Measurements from ENCODE around the gene JMJD1C. TPM values are rescaled to one million over a fixed set of nuclear protein-coding genes. Genes with fewer than 3 reads are reported as not detected.

Gene JMJD1C
- total RNA-seq, 1 donor from 2014 or later, result 68.7 TPM

GRCh38 chr10:63331586-63331985, 134.2 kb downstream of the JMJD1C start:
- H3K27ac Mint-ChIP-seq (ENCODE audit: unreplicated experiment), result no peak overlapping the region
- H3K36me3 Mint-ChIP-seq (ENCODE audit: low read depth), result no peaks in the 10 kb centered on the region
- no peak for TF ChIP-seq CTCF (conservative IDR thresholded peaks at IDR 0.05)

GRCh38 chr10:63324495-63324854, 141.3 kb downstream of the JMJD1C start:
- TF ChIP-seq CTCF (conservative IDR thresholded peaks at IDR 0.05), result no peak
- Mint-ChIP-seq H3K27me3 (ENCODE audit: low read depth) (no peaks in the 10 kb centered on the region), H3K36me3 (ENCODE audit: low read depth) (no peaks in the 10 kb centered on the region), H3K9me3 (no peaks in the 10 kb centered on the region), H3K27ac (ENCODE audit: unreplicated experiment) (no peak overlapping the region), H3K4me3 (no peak overlapping the region), H3K4me1 (peaks cover 41% of the 10 kb centered on the region)
- DNase-seq (ENCODE audit: low read depth, low spot score), result no peak

More at GRCh38 chr10:63331586-63331985, 134.2 kb downstream of the JMJD1C start:
- Mint-ChIP-seq H3K4me1 (no peaks in the 10 kb centered on the region), H3K9me3 (no peaks in the 10 kb centered on the region), H3K27me3 (ENCODE audit: low read depth) (no peaks in the 10 kb centered on the region), H3K4me3 (no peak overlapping the region)
- no peak for DNase-seq (ENCODE audit: low read depth, low spot score)

- no peak for DNase-seq (ENCODE audit: low read depth, low spot score)
- Mint-ChIP-seq H3K36me3 (ENCODE audit: low read depth) (no peaks in the 10 kb centered on the region), H3K4me1 (peaks cover 46% of the 10 kb centered on the region), H3K9me3 (no peaks in the 10 kb centered on the region), H3K27ac (ENCODE audit: unreplicated experiment) (no peak overlapping the region), H3K27me3 (ENCODE audit: low read depth) (no peaks in the 10 kb centered on the region), H3K4me3 (no peak overlapping the region)
- TF ChIP-seq CTCF (conservative IDR thresholded peaks at IDR 0.05), result no peak
Measured at GRCh38 chr10:63323701-63324494, 141.9 kb downstream of the JMJD1C start.

GRCh38 chr10:63320683-63321082, 145.1 kb downstream of the JMJD1C start:
- Mint-ChIP-seq H3K4me1 (peaks cover 51% of the 10 kb centered on the region), H3K27me3 (ENCODE audit: low read depth) (no peaks in the 10 kb centered on the region), H3K4me3 (peak overlapping the region; percentile 24), H3K9me3 (no peaks in the 10 kb centered on the region), H3K36me3 (ENCODE audit: low read depth) (no peaks in the 10 kb centered on the region), H3K27ac (ENCODE audit: unreplicated experiment) (no peak overlapping the region)
- DNase-seq (ENCODE audit: low read depth, low spot score), result no peak
- no peak for TF ChIP-seq CTCF (conservative IDR thresholded peaks at IDR 0.05)

GRCh38 chr10:63319231-63319630, 146.5 kb downstream of the JMJD1C start:
- no peaks in the 10 kb centered on the region for H3K9me3 Mint-ChIP-seq
- TF ChIP-seq CTCF (conservative IDR thresholded peaks at IDR 0.05), result no peak
- no peak overlapping the region for H3K27ac Mint-ChIP-seq (ENCODE audit: unreplicated experiment)
- DNase-seq (ENCODE audit: low read depth, low spot score), result no peak
- H3K27me3 Mint-ChIP-seq (ENCODE audit: low read depth), result no peaks in the 10 kb centered on the region
- H3K36me3 Mint-ChIP-seq (ENCODE audit: low read depth), result peaks cover 3% of the 10 kb centered on the region
- H3K4me1 Mint-ChIP-seq, result peaks cover 45% of the 10 kb centered on the region
- no peak overlapping the region for H3K4me3 Mint-ChIP-seq

Measured in neural crest cell (in vitro differentiated cells).